Measurements from ENCODE around the gene MYO1C. TPM values are rescaled to one million over a fixed set of nuclear protein-coding genes. Genes with fewer than 3 reads are reported as not detected.

The MYO1C gene
- total RNA-seq, 6 experiments from 2014 or later = 310 to 400 (median 328) TPM

GRCh38 chr17:1480747-1481465 lies 11.6 kb downstream of the MYO1C start:
- no peaks in the 10 kb centered on the region for H3K9me3 Mint-ChIP-seq
- H3K36me3 Mint-ChIP-seq (ENCODE audit: low read depth) = peaks cover 18% of the 10 kb centered on the region
- no peak overlapping the region for H3K4me3 Mint-ChIP-seq
- DNase-seq = peak; percentile 27
- H3K27ac Mint-ChIP-seq = peak overlapping the region; percentile 44
- peaks cover 20% of the 10 kb centered on the region for H3K4me1 Mint-ChIP-seq (ENCODE audit: low read depth)
- no peak for TF ChIP-seq CTCF (IDR thresholded peaks at IDR 0.05)
- peaks cover 4% of the 10 kb centered on the region for H3K27me3 Mint-ChIP-seq (ENCODE audit: insufficient read depth)

GRCh38 chr17:1478418-1478817 lies 14.1 kb downstream of the MYO1C start:
- TF ChIP-seq CTCF (IDR thresholded peaks at IDR 0.05) = no peak
- Mint-ChIP-seq H3K36me3 (ENCODE audit: low read depth) (peaks cover 28% of the 10 kb centered on the region), H3K4me3 (no peak overlapping the region), H3K9me3 (no peaks in the 10 kb centered on the region), H3K4me1 (ENCODE audit: low read depth) (peaks cover 13% of the 10 kb centered on the region), H3K27me3 (ENCODE audit: insufficient read depth) (peaks cover 4% of the 10 kb centered on the region), H3K27ac (no peak overlapping the region)
- DNase-seq = no peak

GRCh38 chr17:1475321-1475854 lies 17.1 kb downstream of the MYO1C start:
- TF ChIP-seq CTCF (IDR thresholded peaks at IDR 0.05) = no peak
- Mint-ChIP-seq H3K36me3 (ENCODE audit: low read depth) (peaks cover 18% of the 10 kb centered on the region; the same call in 1 of the 2 replicates), H3K9me3 (no peaks in the 10 kb centered on the region), H3K4me1 (ENCODE audit: low read depth) (no peaks in the 10 kb centered on the region), H3K4me3 (no peak overlapping the region), H3K27ac (no peak overlapping the region), H3K27me3 (ENCODE audit: insufficient read depth) (peaks cover 7% of the 10 kb centered on the region)
- DNase-seq = no peak

- no peak overlapping the region for H3K4me3 Mint-ChIP-seq
- no peaks in the 10 kb centered on the region for H3K4me1 Mint-ChIP-seq (ENCODE audit: low read depth)
- no peak for DNase-seq
- no peaks in the 10 kb centered on the region for H3K9me3 Mint-ChIP-seq
- peaks cover 18% of the 10 kb centered on the region for H3K36me3 Mint-ChIP-seq (ENCODE audit: low read depth)
- TF ChIP-seq CTCF (IDR thresholded peaks at IDR 0.05) = no peak
- H3K27me3 Mint-ChIP-seq (ENCODE audit: insufficient read depth) = peaks cover 7% of the 10 kb centered on the region
- H3K27ac Mint-ChIP-seq = no peak overlapping the region
Measured at GRCh38 chr17:1474402-1475189, 17.9 kb downstream of the MYO1C start.

GRCh38 chr17:1473841-1474240 lies 18.6 kb downstream of the MYO1C start:
- Mint-ChIP-seq H3K27ac (no peak overlapping the region), H3K4me3 (no peak overlapping the region), H3K36me3 (ENCODE audit: low read depth) (peaks cover 26% of the 10 kb centered on the region), H3K4me1 (ENCODE audit: low read depth) (no peaks in the 10 kb centered on the region), H3K27me3 (ENCODE audit: insufficient read depth) (peaks cover 7% of the 10 kb centered on the region), H3K9me3 (no peaks in the 10 kb centered on the region)
- no peak for DNase-seq
- no peak for TF ChIP-seq CTCF (IDR thresholded peaks at IDR 0.05)

All from HFFc6 (cell line).